C4-2B (cell line): Measurements from ENCODE around the gene ENGASE.

Source experiments
- CTCF ChIP-seq: fragments of 450-650 bp; conservative IDR thresholded peaks from 2 replicates; pipeline ENCODE4 v1.5.1; 2017; ENCODE audit warnings: mild to moderate bottlenecking
- ZFX ChIP-seq: fragments of 450-650 bp; IDR thresholded peaks from 2 replicates; pipeline ENCODE4 v1.6.1; 2017

- no peak for TF ChIP-seq CTCF
- no peak for TF ChIP-seq ZFX
These were observed 8.8 kb downstream of the ENGASE start for GRCh38 chr17:79083191-79083971.
